Fibroblast of skin of scalp (primary cell): Measurements from ENCODE around the gene KCNN4. TPM values are rescaled to one million over a fixed set of nuclear protein-coding genes. Genes with fewer than 3 reads are reported as not detected.
"Not testable (repeated sequence)": the region's sequence is repeated elsewhere in the genome, so short reads cannot be mapped to it uniquely, and the experiment has no call there.

Experiments used
- DNase-seq: peaks from one replicate; pipeline ENCODE4 v3.0.0-alpha.2; 2013
- polyA plus RNA-seq, 2 experiments: library from polyadenylated mRNA; unstranded; fragments of 120-200 nt; gene quantifications; one replicate each; pipeline ENCODE4 v1.2.1, GENCODE V29; 2013; ENCODE audit not compliant: insufficient read length in 2 of 2

The KCNN4 gene
- polyA plus RNA-seq (2013, experiment 1 of 2; ENCODE audit: insufficient read length), result 0.88 TPM
- 0.87 TPM for polyA plus RNA-seq (2013, experiment 2 of 2; ENCODE audit: insufficient read length)

GRCh38 chr19:43780706-43781525 lies at the start of gene KCNN4:
Gene KCNN4, minus strand, starts transcription at chr19:43780973. Its CDS starts 112 bp downstream, at chr19:43780861.
- DNase-seq, result peak; percentile 64

DNA sequence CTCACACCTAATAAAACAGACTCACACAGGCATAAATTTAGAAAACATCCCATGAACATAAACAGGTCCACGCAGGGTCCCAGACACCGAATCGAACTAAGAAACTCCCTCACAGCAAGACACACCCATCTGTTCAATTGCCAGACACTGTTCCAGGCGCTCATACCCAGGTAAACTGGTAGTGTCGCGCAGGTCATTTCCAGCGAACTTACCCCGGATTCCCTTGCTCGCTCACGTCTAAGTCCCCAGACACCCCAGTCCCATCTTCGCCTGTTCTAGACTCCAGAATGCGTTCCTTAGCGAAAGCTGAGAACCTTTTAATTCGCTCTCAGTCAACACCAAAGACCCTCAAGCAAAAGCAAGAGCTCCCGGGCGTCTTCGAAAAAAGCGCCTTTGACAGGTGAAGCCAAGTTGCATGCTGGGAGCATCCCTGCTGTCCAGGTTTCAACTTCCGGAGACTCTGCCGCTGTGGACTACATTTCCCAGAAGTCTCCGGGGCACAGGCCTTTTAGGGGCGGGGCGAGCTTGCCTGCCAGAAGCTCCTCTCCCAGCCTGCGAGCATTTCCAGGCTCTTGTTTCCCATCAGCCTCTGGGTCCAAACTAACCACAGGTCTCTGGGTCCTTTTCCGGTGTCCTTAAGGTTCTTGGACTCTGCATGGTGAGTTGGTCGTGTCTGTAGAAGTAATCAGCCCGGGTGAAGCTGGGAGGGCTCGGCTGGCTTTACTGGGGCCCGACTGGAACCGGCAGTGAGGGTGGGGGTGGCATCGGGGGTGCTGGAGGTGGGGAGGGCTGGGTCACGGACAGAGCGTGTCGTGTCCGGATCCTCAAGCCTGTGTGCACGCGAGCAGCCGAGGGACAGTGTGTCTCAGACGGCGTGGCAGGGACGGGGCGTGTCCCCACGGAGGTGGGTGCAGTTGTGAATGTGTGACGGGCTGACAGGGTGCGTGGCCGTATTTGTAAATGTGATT lies 46.3 kb upstream of the KCNN4 start, which contains the start of gene ZNF283:
Gene ZNF283, plus strand, starts transcription at position 535 of the 968 bp plus-strand sequence. CDS start 6,184 bp downstream, outside the sequence.
- DNase-seq, result peak; percentile 91

- DNase-seq, result peak; percentile 5
These were observed 43.8 kb upstream of the KCNN4 start for GRCh38 chr19:43824572-43824971.

DNA sequence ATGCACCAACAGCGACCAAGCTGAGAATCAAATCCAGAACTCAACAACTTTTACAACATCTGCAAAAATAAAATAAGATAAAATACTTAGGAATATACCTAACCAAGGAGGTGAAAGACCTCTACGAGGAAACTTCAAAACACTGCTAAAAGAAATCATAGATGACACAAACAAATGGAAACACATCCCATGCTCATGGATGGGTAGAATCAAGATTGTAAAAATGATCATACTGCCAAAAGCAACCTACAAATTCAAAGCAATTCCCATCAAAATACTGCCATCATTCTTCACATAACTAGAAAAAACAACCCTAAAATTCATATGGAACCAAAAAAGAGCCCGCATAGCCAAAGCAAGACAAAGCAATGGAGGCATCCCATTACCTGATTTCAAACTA lies 43.1 kb upstream of the KCNN4 start:
- not testable (repeated sequence) for DNase-seq

GRCh38 chr19:43820884-43821215 lies 40.1 kb upstream of the KCNN4 start:
- no peak for DNase-seq

- peak; percentile 58 for DNase-seq
These were observed 39.5 kb upstream of the KCNN4 start for GRCh38 chr19:43820098-43820883.

- no peak for DNase-seq
These were observed 37.7 kb upstream of the KCNN4 start for GRCh38 chr19:43818500-43818899.

DNA sequence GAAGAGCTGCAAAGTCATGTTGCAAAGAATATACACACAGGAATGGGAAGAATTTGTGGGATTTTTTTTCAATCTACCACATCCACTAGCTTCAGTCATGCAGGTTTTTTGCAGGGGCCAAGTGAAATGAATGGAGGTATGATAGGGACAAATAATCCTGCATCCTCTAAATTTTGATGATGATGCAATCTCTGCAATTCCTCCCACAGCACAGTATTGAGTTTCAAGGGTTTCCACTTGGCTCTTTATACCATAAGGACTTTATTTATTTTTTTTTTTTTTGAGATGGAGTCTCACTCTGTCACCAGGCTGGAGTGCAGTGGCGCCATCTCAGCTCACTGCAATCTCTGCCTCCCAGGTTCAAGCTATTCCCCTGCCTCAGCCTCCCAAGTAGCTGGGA lies 36.7 kb upstream of the KCNN4 start:
- not testable (repeated sequence) for DNase-seq

DNA sequence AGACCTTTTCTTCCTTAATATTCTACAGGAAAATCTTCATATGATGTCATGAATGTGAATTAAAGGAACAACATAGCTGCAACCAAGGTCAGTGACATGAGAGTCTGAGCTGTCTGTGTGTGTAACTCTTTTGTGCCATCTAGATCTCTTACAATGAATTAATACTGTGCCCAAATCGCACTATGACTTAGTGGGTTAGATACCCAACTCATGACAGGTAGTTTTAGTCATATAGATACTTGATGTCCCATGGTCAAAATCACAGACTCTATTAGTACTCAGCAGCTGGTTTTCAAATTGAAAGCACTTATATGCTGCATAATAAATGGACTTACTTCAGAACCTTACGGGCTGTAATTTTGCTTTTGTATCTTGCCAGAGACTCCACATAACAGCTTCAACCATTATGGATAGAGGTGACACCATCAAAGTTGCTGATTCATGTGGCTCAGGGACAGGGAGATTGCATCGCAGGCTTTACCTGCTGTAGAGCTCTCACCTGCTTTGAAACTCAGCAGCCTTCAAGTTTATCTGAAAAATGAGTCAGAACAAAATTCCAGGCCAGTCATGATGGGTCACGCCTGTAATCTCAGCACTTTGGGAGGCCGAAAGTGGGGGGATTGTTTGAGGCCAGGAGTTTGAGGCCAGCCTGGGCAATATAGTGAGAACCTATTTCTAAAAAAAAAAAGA lies 34.0 kb upstream of the KCNN4 start:
- DNase-seq, result no peak

- DNase-seq, result no peak
These were observed 31.9 kb upstream of the KCNN4 start for GRCh38 chr19:43812688-43813087.

DNA sequence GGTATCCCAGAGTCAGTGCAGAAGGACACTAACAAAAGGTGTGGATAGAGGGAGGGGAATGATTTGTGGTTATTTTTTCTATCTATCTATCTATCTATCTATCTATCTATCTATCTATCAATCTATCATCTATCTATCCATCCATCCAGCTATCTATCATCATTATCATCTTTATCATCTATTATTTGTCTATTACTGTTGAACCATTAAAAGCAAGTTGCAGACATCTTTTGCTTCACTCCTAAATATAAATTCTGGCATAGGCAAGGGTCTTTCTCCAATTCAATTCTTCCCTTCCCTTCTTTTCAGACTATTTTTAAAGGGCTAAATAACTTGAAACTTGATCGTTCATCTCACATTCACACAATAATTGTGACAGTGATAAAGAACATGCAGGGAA lies 31.5 kb upstream of the KCNN4 start:
- DNase-seq, result no peak

DNA sequence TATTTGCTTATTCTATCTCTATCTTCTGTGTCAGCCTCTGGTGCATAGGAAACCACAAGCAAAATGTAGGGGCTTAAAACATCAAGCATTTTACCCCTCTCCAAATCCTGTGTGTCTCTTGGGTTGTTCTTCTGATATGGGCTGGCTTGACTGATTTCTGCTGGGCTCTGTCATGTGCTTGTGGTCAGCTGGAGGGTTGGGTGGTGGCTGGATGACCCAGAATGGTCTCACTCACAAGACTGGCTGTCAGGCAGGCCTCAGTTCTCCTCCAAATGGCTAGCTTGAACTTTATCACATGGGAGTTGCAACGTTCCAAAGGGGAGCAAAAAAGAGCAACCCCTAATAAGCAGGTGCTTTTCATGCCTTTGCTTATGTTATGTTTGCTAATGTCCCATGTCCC lies 31.1 kb upstream of the KCNN4 start:
- DNase-seq, result no peak

DNA sequence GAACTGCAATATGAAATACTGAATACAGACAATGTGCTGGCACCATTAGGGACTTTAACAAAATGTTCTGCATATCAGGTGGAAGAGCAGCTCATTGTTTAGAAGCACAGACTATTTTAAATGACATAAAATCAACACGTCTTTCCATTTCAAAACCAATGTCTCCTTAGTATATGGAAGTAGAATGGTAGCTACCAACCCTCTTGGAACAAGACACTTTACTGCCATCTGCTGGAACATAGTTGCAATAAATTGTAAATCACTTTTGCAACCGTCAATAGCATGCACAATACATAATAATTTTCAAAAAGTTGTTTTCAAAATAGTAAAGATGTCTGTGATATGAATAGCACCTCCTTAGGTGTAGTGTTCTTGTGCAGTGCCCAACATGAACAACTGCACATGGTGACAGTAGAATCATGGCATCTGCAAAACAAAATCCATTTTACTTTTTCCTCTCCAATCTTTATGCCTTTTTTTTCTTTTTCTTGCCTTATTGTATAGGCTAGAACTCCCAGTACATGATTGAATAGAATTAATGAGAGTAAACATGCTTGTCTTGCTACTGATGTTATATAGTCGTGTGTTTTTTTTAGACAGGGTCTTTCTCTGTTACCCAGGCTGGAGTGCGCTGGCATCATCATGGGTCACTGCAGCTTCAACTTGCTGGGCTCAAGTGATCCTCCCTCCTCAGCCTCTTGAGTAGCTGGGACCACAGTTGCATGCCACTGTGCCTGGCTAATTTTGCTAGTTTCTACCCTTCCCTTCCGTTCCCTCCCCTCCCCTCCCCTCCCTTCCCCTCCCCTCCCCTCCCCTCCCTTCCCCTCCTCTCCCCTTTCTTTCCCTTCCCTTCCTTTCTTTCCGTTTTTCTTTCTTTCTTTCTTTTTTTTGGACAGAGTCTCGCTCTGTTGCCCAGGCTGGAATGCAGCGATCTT lies 29.3 kb upstream of the KCNN4 start:
- peak; percentile 58 for DNase-seq

DNA sequence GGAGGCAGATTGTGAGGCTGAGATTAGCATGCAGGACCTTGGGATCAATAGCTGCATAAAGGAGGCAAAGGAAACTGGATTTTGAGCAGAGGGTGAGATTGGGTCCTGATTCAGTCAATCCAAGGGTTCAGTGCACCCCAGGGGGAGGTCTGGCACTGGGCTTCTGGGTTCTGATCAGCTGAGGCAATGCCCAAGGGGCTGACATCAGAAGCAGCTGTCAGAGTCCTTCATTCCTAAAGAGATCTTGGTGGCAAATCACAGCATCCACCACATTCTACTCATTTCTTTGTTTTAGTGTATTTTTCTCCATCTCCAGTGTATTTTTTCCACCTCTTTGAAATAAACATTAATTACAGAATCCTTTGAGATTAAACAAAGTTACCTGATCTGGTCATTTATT lies 26.9 kb upstream of the KCNN4 start:
- no peak for DNase-seq

GRCh38 chr19:43806848-43807247 lies 26.1 kb upstream of the KCNN4 start:
- DNase-seq, result no peak

DNA sequence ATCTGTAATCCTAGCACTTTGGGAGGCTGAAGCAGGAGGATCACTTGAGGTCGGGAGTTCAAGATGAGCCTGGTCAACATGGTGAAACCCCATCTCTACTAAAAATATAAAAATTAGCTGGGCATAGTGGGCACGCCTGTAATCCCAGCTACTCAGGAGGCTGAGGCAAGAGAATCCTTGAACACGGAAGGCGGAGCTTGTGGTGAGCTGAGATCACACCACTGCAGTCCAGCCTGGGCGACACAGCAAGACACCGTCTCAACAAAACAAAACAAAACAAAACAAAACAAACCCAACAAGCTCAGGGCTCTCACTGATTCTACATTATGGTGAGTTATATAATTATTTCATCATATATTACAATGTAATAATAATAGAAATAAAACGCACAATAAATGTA lies 25.6 kb upstream of the KCNN4 start:
- DNase-seq, result not testable (repeated sequence)

GRCh38 chr19:43804432-43804831 lies 23.7 kb upstream of the KCNN4 start:
- DNase-seq, result no peak

- no peak for DNase-seq
These were observed 21.6 kb upstream of the KCNN4 start, which contains the start of gene LYPD5 for GRCh38 chr19:43802216-43802951. Gene LYPD5, minus strand, starts transcription at chr19:43802447. Its CDS starts 67 bp downstream, at chr19:43802380.

GRCh38 chr19:43799502-43800142 lies 18.8 kb upstream of the KCNN4 start:
- no peak for DNase-seq
